Measurements from ENCODE around the gene ZCCHC7.

- TF ChIP-seq CTCF (IDR thresholded peaks at IDR 0.05; ENCODE audit: low read depth, low read length) (no peak), EZH2phosphoT487 (IDR thresholded peaks at IDR 0.05; ENCODE audit: low read depth) (no peak)
These were observed 40.8 kb upstream of the ZCCHC7 start for GRCh38 chr9:37079370-37080164.

All from OCI-LY3 (cell line).